OCI-LY3 (cell line): ENCODE data around the gene DNAJC15.
"Not testable (repeated sequence)": the region's sequence is repeated elsewhere in the genome, so short reads cannot be mapped to it uniquely, and the experiment has no call there.

ENCODE experiments used
- H2AFZ ChIP-seq: fragments of 200-600, 300-600 bp; shearing (Covaris generic); 2 replicates; pipeline ENCODE4 v1.6.0; 2014; ENCODE audit warnings: antibody characterized with exemption, low read depth, low read length
- H3K27ac ChIP-seq: fragments of 200-600, 300-600 bp; sonication (generic); 2 replicates; pipeline ENCODE4 v1.5.1; 2014; ENCODE audit warnings: mild to moderate bottlenecking, low read length, moderate library complexity, mixed read lengths
- H3K27me3 ChIP-seq: fragments of 200-600, 300-600 bp; sonication (generic); 2 replicates; pipeline ENCODE4 v1.6.1; 2014; ENCODE audit warnings: low read depth, low read length, mixed read lengths
- H3K36me3 ChIP-seq: fragments of 200-600, 300-600 bp; sonication (generic); replicated peaks from 2 replicates; pipeline ENCODE3; 2014; ENCODE audit warnings: low read depth, low read length, mixed read lengths
- H3K4me1 ChIP-seq: fragments of 300-600, 200-600 bp; sonication (generic); 2 replicates; pipeline ENCODE4 v1.6.1; 2014; ENCODE audit warnings: low read length, mixed read lengths
- H3K4me2 ChIP-seq: fragments of 200-600, 300-600 bp; sonication (generic); 2 replicates; pipeline ENCODE4 v1.6.1; 2014; ENCODE audit warnings: low read length, mixed read lengths
- H3K4me3 ChIP-seq: fragments of 300-600, 200-600 bp; sonication (generic); 2 replicates; pipeline ENCODE4 v1.5.1; 2014; ENCODE audit warnings: antibody characterized with exemption, mild to moderate bottlenecking, low read length, moderate library complexity
- H3K79me2 ChIP-seq: fragments of 300-600, 200-600 bp; shearing (Covaris generic); 2 replicates; pipeline ENCODE4 v1.6.1; 2014; ENCODE audit warnings: mild to moderate bottlenecking, low read length, mixed read lengths
- H3K9ac ChIP-seq: fragments of 300-600, 200-600 bp; shearing (Covaris generic); 2 replicates; pipeline ENCODE4 v1.6.0; 2014; ENCODE audit warnings: mild to moderate bottlenecking, low read length, moderate library complexity
- H3K9me3 ChIP-seq: fragments of 200-600, 300-600 bp; shearing (Covaris generic); 2 replicates; pipeline ENCODE4 v1.6.1; 2014; ENCODE audit warnings: low read length, mixed read lengths; ENCODE audit not compliant: insufficient read depth
- H4K20me1 ChIP-seq: fragments of 200-600, 300-600 bp; sonication (generic); 2 replicates; pipeline ENCODE4 v1.6.1; 2016; ENCODE audit warnings: low read length, mixed read lengths; ENCODE audit not compliant: insufficient read depth
- CTCF ChIP-seq: fragments of 200-600, 300-600 bp; sonication (generic); IDR thresholded peaks from 2 replicates; pipeline ENCODE4 v1.5.1; 2014; ENCODE audit warnings: antibody characterized with exemption, low read length, low read depth
- EZH2phosphoT487 ChIP-seq: fragments of 200-600 bp; shearing (Covaris generic); IDR thresholded peaks from 2 replicates; pipeline ENCODE4 v1.6.1; 2018; ENCODE audit warnings: antibody characterized with exemption, mixed run types, low read depth

The DNAJC15 gene

GRCh38 chr13:43074824-43075510 is 51.6 kb downstream of the DNAJC15 start:
- Histone ChIP-seq H3K9me3 (no peaks in the 10 kb centered on the region), H3K4me2 (peak overlapping the region; percentile 63)

GRCh38 chr13:43075511-43075902 is 52.1 kb downstream of the DNAJC15 start:
- H4K20me1 ChIP-seq = peaks cover 29% of the 10 kb centered on the region
- H3K4me2 ChIP-seq = peak overlapping the region; percentile 63
- H3K27ac ChIP-seq = peak overlapping the region; percentile 31; the same call in 1 of the 2 replicates
- H3K9me3 ChIP-seq, H2AFZ ChIP-seq, H3K27me3 ChIP-seq: not testable (repeated sequence)
- peaks cover 31% of the 10 kb centered on the region for H3K4me1 ChIP-seq
- peaks cover 39% of the 10 kb centered on the region for H3K79me2 ChIP-seq
- peak overlapping the region; percentile 7; the same call in 1 of the 2 replicates for H3K9ac ChIP-seq
- H3K4me3 ChIP-seq = peak overlapping the region; percentile 50
- peaks cover 13% of the 10 kb centered on the region for H3K36me3 ChIP-seq

More at GRCh38 chr13:43074824-43075510, 51.6 kb downstream of the DNAJC15 start:
- peak overlapping the region; percentile 50 for H3K4me3 ChIP-seq
- peaks cover 39% of the 10 kb centered on the region for H3K79me2 ChIP-seq
- H3K4me1 ChIP-seq = peaks cover 31% of the 10 kb centered on the region
- peak overlapping the region; percentile 7; the same call in 1 of the 2 replicates for H3K9ac ChIP-seq
- TF ChIP-seq CTCF (no peak), EZH2phosphoT487 (no peak)
- peak overlapping the region; percentile 31; the same call in 1 of the 2 replicates for H3K27ac ChIP-seq
- H3K36me3 ChIP-seq = peaks cover 8% of the 10 kb centered on the region
- H2AFZ ChIP-seq = no peak overlapping the region
- H4K20me1 ChIP-seq = peaks cover 29% of the 10 kb centered on the region
- H3K27me3 ChIP-seq = no peaks in the 10 kb centered on the region

- Histone ChIP-seq H3K4me3 (no peak overlapping the region), H3K9me3 (no peaks in the 10 kb centered on the region), H2AFZ (no peak overlapping the region), H3K79me2 (peaks cover 39% of the 10 kb centered on the region), H3K4me2 (0 out of 2 replicates have a peak overlapping the region, but pooled peaks have one; percentile 4), H3K36me3 (peaks cover 20% of the 10 kb centered on the region), H3K27ac (no peak overlapping the region), H3K4me1 (peaks cover 31% of the 10 kb centered on the region), H4K20me1 (peaks cover 27% of the 10 kb centered on the region), H3K9ac (no peak overlapping the region), H3K27me3 (no peaks in the 10 kb centered on the region)
- TF ChIP-seq CTCF = no peak
- TF ChIP-seq EZH2phosphoT487 = no peak
These were observed 53.7 kb downstream of the DNAJC15 start for GRCh38 chr13:43077046-43077445.

GRCh38 chr13:43077461-43077860 is 54.1 kb downstream of the DNAJC15 start:
- Histone ChIP-seq H3K27me3 (no peaks in the 10 kb centered on the region), H3K36me3 (peaks cover 20% of the 10 kb centered on the region), H3K4me2 (no peak overlapping the region), H3K4me3 (no peak overlapping the region), H3K9ac (no peak overlapping the region), H3K9me3 (no peaks in the 10 kb centered on the region), H4K20me1 (peaks cover 25% of the 10 kb centered on the region), H3K27ac (no peak overlapping the region), H2AFZ (no peak overlapping the region), H3K79me2 (peaks cover 39% of the 10 kb centered on the region), H3K4me1 (peaks cover 31% of the 10 kb centered on the region)
- TF ChIP-seq CTCF = no peak
- no peak for TF ChIP-seq EZH2phosphoT487
